ENCODE results near the gene ITFG2. TPM values are rescaled to one million over a fixed set of nuclear protein-coding genes. Genes with fewer than 3 reads are reported as not detected.

ITFG2 gene
- total and polyA plus RNA-seq, 2 experiments from 2014 or later: 17.3 to 32.6 TPM

DNA sequence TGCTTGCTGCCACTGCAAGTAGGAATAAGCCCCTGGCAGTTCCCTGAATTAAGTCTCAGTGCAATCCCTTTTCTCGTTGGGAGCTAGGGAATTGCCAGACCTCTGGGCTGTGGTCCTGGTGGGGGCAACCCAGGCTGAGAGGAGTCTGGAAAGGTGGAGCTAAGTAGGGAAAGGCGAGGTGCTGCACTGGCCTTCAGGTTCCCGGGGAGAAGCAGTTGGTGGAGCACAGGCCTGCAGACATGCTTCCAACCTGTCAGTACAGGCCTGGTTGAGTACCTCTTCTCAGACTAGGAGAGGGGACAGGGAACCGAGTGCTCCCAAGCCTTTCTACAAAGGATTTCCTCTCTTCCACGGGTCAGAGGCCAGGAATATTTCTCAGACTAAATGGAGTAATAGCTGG, 20.9 kb downstream of the ITFG2 start:
- no peak overlapping the region for H2AFZ ChIP-seq
- no peak for DNase-seq (ENCODE audit: low spot score)
- no peak overlapping the region for H3K4me3 ChIP-seq

More for the DNA sequence above, 20.9 kb downstream of the ITFG2 start:
- ATAC-seq: no peak
- Mint-ChIP-seq H3K9me3 (no peaks in the 10 kb centered on the region), H3K4me3 (no peak overlapping the region), H3K27me3 (ENCODE audit: insufficient read depth, low read depth, poor library complexity) (peaks cover 11% of the 10 kb centered on the region), H3K36me3 (ENCODE audit: low read depth) (peaks cover 12% of the 10 kb centered on the region), H3K27ac (no peak overlapping the region; the same call in 1 of the 2 replicates), H3K4me1 (peaks cover 19% of the 10 kb centered on the region)
- Histone ChIP-seq H3K27me3 (ENCODE audit: insufficient read depth) (no peaks in the 10 kb centered on the region), H3F3A (replicated peaks; ENCODE audit: low read depth) (0 out of 2 replicates have a peak, but pooled peaks cover 3% of the 10 kb centered on the region), H3K9me2 (ENCODE audit: insufficient read depth) (no peaks in the 10 kb centered on the region), H3K36me3 (ENCODE audit: insufficient read depth) (no peaks in the 10 kb centered on the region), H3K79me2 (replicated peaks; ENCODE audit: insufficient read depth) (no peaks in the 10 kb centered on the region), H3K27ac (ENCODE audit: low read depth) (no peak overlapping the region), H4K20me1 (replicated peaks; ENCODE audit: insufficient read depth) (peaks cover 5% of the 10 kb centered on the region; the same call in 1 of the 2 replicates), H3K4me1 (ENCODE audit: insufficient read depth) (peaks cover 12% of the 10 kb centered on the region; the same call in 1 of the 2 replicates), H3K4me2 (no peak overlapping the region)
- no peak for TF ChIP-seq EZH2 (IDR thresholded peaks at IDR 0.05; ENCODE audit: low read depth, unreplicated experiment)
- TF ChIP-seq STAT1 (IDR thresholded peaks at IDR 0.05; ENCODE audit: unreplicated experiment): no peak
- TF ChIP-seq, protein P1, sequence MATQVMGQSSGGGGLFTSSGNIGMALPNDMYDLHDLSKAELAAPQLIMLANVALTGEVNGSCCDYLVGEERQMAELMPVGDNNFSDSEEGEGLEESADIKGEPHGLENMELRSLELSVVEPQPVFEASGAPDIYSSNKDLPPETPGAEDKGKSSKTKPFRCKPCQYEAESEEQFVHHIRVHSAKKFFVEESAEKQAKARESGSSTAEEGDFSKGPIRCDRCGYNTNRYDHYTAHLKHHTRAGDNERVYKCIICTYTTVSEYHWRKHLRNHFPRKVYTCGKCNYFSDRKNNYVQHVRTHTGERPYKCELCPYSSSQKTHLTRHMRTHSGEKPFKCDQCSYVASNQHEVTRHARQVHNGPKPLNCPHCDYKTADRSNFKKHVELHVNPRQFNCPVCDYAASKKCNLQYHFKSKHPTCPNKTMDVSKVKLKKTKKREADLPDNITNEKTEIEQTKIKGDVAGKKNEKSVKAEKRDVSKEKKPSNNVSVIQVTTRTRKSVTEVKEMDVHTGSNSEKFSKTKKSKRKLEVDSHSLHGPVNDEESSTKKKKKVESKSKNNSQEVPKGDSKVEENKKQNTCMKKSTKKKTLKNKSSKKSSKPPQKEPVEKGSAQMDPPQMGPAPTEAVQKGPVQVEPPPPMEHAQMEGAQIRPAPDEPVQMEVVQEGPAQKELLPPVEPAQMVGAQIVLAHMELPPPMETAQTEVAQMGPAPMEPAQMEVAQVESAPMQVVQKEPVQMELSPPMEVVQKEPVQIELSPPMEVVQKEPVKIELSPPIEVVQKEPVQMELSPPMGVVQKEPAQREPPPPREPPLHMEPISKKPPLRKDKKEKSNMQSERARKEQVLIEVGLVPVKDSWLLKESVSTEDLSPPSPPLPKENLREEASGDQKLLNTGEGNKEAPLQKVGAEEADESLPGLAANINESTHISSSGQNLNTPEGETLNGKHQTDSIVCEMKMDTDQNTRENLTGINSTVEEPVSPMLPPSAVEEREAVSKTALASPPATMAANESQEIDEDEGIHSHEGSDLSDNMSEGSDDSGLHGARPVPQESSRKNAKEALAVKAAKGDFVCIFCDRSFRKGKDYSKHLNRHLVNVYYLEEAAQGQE (IDR thresholded peaks at IDR 0.05; ENCODE audit: unreplicated experiment): no peak
- no peak for TF ChIP-seq NANOG (IDR thresholded peaks at IDR 0.05; ENCODE audit: borderline replicate concordance)
- TF ChIP-seq, protein P2, sequence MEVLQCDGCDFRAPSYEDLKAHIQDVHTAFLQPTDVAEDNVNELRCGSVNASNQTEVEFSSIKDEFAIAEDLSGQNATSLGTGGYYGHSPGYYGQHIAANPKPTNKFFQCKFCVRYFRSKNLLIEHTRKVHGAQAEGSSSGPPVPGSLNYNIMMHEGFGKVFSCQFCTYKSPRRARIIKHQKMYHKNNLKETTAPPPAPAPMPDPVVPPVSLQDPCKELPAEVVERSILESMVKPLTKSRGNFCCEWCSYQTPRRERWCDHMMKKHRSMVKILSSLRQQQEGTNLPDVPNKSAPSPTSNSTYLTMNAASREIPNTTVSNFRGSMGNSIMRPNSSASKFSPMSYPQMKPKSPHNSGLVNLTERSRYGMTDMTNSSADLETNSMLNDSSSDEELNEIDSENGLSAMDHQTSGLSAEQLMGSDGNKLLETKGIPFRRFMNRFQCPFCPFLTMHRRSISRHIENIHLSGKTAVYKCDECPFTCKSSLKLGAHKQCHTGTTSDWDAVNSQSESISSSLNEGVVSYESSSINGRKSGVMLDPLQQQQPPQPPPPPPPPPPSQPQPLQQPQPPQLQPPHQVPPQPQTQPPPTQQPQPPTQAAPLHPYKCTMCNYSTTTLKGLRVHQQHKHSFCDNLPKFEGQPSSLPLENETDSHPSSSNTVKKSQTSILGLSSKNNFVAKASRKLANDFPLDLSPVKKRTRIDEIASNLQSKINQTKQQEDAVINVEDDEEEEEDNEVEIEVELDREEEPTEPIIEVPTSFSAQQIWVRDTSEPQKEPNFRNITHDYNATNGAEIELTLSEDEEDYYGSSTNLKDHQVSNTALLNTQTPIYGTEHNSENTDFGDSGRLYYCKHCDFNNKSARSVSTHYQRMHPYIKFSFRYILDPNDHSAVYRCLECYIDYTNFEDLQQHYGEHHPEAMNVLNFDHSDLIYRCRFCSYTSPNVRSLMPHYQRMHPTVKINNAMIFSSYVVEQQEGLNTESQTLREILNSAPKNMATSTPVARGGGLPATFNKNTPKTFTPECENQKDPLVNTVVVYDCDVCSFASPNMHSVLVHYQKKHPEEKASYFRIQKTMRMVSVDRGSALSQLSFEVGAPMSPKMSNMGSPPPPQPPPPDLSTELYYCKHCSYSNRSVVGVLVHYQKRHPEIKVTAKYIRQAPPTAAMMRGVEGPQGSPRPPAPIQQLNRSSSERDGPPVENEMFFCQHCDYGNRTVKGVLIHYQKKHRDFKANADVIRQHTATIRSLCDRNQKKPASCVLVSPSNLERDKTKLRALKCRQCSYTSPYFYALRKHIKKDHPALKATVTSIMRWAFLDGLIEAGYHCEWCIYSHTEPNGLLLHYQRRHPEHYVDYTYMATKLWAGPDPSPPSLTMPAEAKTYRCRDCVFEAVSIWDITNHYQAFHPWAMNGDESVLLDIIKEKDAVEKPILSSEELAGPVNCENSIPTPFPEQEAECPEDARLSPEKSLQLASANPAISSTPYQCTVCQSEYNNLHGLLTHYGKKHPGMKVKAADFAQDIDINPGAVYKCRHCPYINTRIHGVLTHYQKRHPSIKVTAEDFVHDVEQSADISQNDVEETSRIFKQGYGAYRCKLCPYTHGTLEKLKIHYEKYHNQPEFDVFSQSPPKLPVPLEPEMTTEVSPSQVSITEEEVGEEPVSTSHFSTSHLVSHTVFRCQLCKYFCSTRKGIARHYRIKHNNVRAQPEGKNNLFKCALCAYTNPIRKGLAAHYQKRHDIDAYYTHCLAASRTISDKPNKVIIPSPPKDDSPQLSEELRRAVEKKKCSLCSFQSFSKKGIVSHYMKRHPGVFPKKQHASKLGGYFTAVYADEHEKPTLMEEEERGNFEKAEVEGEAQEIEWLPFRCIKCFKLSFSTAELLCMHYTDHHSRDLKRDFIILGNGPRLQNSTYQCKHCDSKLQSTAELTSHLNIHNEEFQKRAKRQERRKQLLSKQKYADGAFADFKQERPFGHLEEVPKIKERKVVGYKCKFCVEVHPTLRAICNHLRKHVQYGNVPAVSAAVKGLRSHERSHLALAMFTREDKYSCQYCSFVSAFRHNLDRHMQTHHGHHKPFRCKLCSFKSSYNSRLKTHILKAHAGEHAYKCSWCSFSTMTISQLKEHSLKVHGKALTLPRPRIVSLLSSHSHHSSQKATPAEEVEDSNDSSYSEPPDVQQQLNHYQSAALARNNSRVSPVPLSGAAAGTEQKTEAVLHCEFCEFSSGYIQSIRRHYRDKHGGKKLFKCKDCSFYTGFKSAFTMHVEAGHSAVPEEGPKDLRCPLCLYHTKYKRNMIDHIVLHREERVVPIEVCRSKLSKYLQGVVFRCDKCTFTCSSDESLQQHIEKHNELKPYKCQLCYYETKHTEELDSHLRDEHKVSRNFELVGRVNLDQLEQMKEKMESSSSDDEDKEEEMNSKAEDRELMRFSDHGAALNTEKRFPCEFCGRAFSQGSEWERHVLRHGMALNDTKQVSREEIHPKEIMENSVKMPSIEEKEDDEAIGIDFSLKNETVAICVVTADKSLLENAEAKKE (CRISPR knock-in tag; IDR thresholded peaks at IDR 0.05): no peak
- no peak for TF ChIP-seq POLR2AphosphoS5 (IDR thresholded peaks at IDR 0.05; ENCODE audit: low read depth)
- TF ChIP-seq, protein P3, sequence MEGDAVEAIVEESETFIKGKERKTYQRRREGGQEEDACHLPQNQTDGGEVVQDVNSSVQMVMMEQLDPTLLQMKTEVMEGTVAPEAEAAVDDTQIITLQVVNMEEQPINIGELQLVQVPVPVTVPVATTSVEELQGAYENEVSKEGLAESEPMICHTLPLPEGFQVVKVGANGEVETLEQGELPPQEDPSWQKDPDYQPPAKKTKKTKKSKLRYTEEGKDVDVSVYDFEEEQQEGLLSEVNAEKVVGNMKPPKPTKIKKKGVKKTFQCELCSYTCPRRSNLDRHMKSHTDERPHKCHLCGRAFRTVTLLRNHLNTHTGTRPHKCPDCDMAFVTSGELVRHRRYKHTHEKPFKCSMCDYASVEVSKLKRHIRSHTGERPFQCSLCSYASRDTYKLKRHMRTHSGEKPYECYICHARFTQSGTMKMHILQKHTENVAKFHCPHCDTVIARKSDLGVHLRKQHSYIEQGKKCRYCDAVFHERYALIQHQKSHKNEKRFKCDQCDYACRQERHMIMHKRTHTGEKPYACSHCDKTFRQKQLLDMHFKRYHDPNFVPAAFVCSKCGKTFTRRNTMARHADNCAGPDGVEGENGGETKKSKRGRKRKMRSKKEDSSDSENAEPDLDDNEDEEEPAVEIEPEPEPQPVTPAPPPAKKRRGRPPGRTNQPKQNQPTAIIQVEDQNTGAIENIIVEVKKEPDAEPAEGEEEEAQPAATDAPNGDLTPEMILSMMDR (conservative IDR thresholded peaks at IDR 0.05; ENCODE audit: low read depth in 2 of 2): no peak
- TF ChIP-seq CREB1 (CRISPR knock-in tag; IDR thresholded peaks at IDR 0.05; ENCODE audit: low read depth): no peak
- no peak for TF ChIP-seq JUNB (IDR thresholded peaks at IDR 0.05; ENCODE audit: unreplicated experiment)
- no peak for TF ChIP-seq ZNF114 (CRISPR knock-in tag; IDR thresholded peaks at IDR 0.05)

Measured in GM23338 (cell line).